Endodermal cell (in vitro differentiated cells): ENCODE data around the gene CLSTN1. TPM values are rescaled to one million over a fixed set of nuclear protein-coding genes. Genes with fewer than 3 reads are reported as not detected.
A peak's percentile ranks its signal among the peaks of the same experiment; 100 is the strongest.

Experiments used
- DNase-seq: peaks from one replicate; pipeline ENCODE4 v3.0.0-alpha.2; 2017
- H3K27ac ChIP-seq: 2 replicates; pipeline ENCODE4 v1.5.1; 2013; ENCODE audit warnings: mild to moderate bottlenecking, low read depth, low read length, moderate library complexity
- H3K27me3 ChIP-seq: 2 replicates; pipeline ENCODE4 v1.6.1; 2013; ENCODE audit warnings: mild to moderate bottlenecking, low read length, moderate library complexity; ENCODE audit not compliant: insufficient read depth, control insufficient read depth, poor library complexity, severe bottlenecking
- H3K36me3 ChIP-seq: 2 replicates; pipeline ENCODE4 v1.7.0; 2013; ENCODE audit warnings: mild to moderate bottlenecking, low read length, moderate library complexity; ENCODE audit not compliant: control insufficient read depth, insufficient read depth
- H3K4me1 ChIP-seq: one replicate; pipeline ENCODE4 v1.7.0; 2013; ENCODE audit warnings: low read length; ENCODE audit not compliant: control insufficient read depth, insufficient read depth
- H3K4me3 ChIP-seq: 2 replicates; pipeline ENCODE4 v1.5.1; 2013; ENCODE audit warnings: mild to moderate bottlenecking, low read length, moderate library complexity
- H3K9ac ChIP-seq: 2 replicates; pipeline ENCODE4 v1.6.1; 2013; ENCODE audit warnings: mild to moderate bottlenecking, low read length, moderate library complexity; ENCODE audit not compliant: poor library complexity, severe bottlenecking; ENCODE audit errors: extremely low read depth
- H3K9me3 ChIP-seq: 2 replicates; pipeline ENCODE4 v1.6.1; 2013; ENCODE audit warnings: mild to moderate bottlenecking, low read length, moderate library complexity; ENCODE audit not compliant: control insufficient read depth
- H3K27ac Mint-ChIP-seq: 2 replicates; pipeline ENCODE4 v1.8.0; 2020; ENCODE audit warnings: mixed read lengths
- H3K27me3 Mint-ChIP-seq: 2 replicates; pipeline ENCODE4 v1.8.0; 2021; ENCODE audit warnings: mild to moderate bottlenecking, mixed read lengths; ENCODE audit not compliant: insufficient read depth
- H3K36me3 Mint-ChIP-seq: 2 replicates; pipeline ENCODE4 v1.8.0; 2020; ENCODE audit warnings: low read depth, mixed read lengths
- H3K4me1 Mint-ChIP-seq: 2 replicates; pipeline ENCODE4 v1.8.0; 2020; ENCODE audit warnings: mixed read lengths
- H3K4me3 Mint-ChIP-seq: 2 replicates; pipeline ENCODE4 v1.8.0; 2020; ENCODE audit warnings: mild to moderate bottlenecking, moderate library complexity, mixed read lengths
- H3K9me3 Mint-ChIP-seq: 2 replicates; pipeline ENCODE4 v1.8.0; 2020; ENCODE audit warnings: mild to moderate bottlenecking, mixed read lengths
- WGBS, 2 experiments: methylation state at CpG; one replicate each; pipeline versions ENCODE4 v1.1.5 to v1.1.7; 2013; ENCODE audit warnings: missing lambda C conversion rate in 2 of 2, mixed read lengths in 1 of 2; ENCODE audit not compliant: insufficient coverage in 1 of 2, insufficient read length in 1 of 2; 5-methylcytosine and 5-hydroxymethylcytosine counted together
- total RNA-seq, 2 donors: library from RNA; stranded (reverse); fragmentation: NEBNext Ultra II Directional in 1 of 2; extraction: Animal tissue kit (Norgen Biotek cat#: 25700) in 1 of 2; gene quantifications; 2 replicates in 1 of 2; 3 replicates in 1 of 2; pipeline ENCODE4 v1.2.1, GENCODE V29; 2021
- TF ChIP-seq, protein P1 (sequence below): fragments of 200-600 bp; sonication (generic); conservative IDR thresholded peaks from 2 replicates; pipeline ENCODE4 v1.5.0; 2021; ENCODE audit warnings: antibody characterized with exemption, mild to moderate bottlenecking

The CLSTN1 gene
- total RNA-seq, 2 donors from 2014 or later: 96.6 to 116 TPM

DNA sequence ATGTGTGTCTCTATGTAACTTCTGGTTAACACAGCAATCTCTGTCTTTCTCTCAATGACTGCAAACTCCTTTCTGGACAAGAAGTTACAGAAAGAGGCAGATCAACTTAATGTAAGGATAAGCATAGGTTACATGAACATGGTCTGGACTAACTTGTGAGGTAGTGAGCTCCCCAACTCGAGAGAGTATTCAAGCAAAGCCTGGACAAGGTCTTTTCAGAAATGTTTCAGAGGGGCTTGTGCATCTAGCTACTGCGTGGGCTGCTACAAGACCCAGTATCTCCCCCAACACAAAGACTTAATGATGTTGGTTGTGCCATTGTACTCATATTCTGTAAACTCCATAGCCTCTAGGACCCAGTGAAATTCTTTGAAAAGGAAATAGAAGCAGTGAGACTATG, 23.5 kb upstream of the CLSTN1 start:
- TF ChIP-seq, protein P1, sequence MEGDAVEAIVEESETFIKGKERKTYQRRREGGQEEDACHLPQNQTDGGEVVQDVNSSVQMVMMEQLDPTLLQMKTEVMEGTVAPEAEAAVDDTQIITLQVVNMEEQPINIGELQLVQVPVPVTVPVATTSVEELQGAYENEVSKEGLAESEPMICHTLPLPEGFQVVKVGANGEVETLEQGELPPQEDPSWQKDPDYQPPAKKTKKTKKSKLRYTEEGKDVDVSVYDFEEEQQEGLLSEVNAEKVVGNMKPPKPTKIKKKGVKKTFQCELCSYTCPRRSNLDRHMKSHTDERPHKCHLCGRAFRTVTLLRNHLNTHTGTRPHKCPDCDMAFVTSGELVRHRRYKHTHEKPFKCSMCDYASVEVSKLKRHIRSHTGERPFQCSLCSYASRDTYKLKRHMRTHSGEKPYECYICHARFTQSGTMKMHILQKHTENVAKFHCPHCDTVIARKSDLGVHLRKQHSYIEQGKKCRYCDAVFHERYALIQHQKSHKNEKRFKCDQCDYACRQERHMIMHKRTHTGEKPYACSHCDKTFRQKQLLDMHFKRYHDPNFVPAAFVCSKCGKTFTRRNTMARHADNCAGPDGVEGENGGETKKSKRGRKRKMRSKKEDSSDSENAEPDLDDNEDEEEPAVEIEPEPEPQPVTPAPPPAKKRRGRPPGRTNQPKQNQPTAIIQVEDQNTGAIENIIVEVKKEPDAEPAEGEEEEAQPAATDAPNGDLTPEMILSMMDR: no peak
- Histone ChIP-seq H3K9me3 (no peaks in the 10 kb centered on the region), H3K36me3 (no peaks in the 10 kb centered on the region), H3K27ac (no peak overlapping the region), H3K9ac (no peak overlapping the region), H3K4me3 (no peak overlapping the region), H3K4me1 (peaks cover 12% of the 10 kb centered on the region), H3K27me3 (no peaks in the 10 kb centered on the region)
- no peaks in the 10 kb centered on the region for H3K36me3 Mint-ChIP-seq
- no peak overlapping the region for H3K27ac Mint-ChIP-seq
- 91 to 100% methylated on average over 1 to 2 of the region's 2 CpGs for WGBS, 2 experiments
- peaks cover 25% of the 10 kb centered on the region for H3K4me1 Mint-ChIP-seq
- no peak overlapping the region for H3K4me3 Mint-ChIP-seq
- DNase-seq: no peak
- H3K27me3 Mint-ChIP-seq: no peaks in the 10 kb centered on the region
- no peaks in the 10 kb centered on the region for H3K9me3 Mint-ChIP-seq

- no peak overlapping the region for H3K27ac Mint-ChIP-seq
- H3K4me3 Mint-ChIP-seq: no peak overlapping the region
- no peaks in the 10 kb centered on the region for H3K36me3 ChIP-seq
- H3K4me1 Mint-ChIP-seq: peaks cover 25% of the 10 kb centered on the region
- H3K27me3 Mint-ChIP-seq: no peaks in the 10 kb centered on the region
- no peak overlapping the region for H3K9ac ChIP-seq
- no peaks in the 10 kb centered on the region for H3K9me3 Mint-ChIP-seq
- peaks cover 12% of the 10 kb centered on the region for H3K4me1 ChIP-seq
- H3K4me3 ChIP-seq: no peak overlapping the region
- TF ChIP-seq, protein P1: no peak
- H3K27ac ChIP-seq: no peak overlapping the region
- peak; percentile 60 for DNase-seq
- H3K36me3 Mint-ChIP-seq: no peaks in the 10 kb centered on the region
- WGBS, 2 experiments: 59 to 71% methylated on average over 12 to 17 of the region's 17 CpGs
- H3K9me3 ChIP-seq: no peaks in the 10 kb centered on the region
- H3K27me3 ChIP-seq: no peaks in the 10 kb centered on the region
Measured at GRCh38 chr1:9846611-9847171, 22.9 kb upstream of the CLSTN1 start.

GRCh38 chr1:9845914-9846313, 22.1 kb upstream of the CLSTN1 start:
- H3K9me3 Mint-ChIP-seq: no peaks in the 10 kb centered on the region
- no peaks in the 10 kb centered on the region for H3K27me3 ChIP-seq

More at GRCh38 chr1:9845914-9846313, 22.1 kb upstream of the CLSTN1 start:
- Histone ChIP-seq H3K36me3 (no peaks in the 10 kb centered on the region), H3K9ac (no peak overlapping the region), H3K9me3 (no peaks in the 10 kb centered on the region), H3K4me1 (peaks cover 12% of the 10 kb centered on the region), H3K27ac (no peak overlapping the region), H3K4me3 (no peak overlapping the region)
- TF ChIP-seq, protein P1: no peak
- peaks cover 1% of the 10 kb centered on the region for H3K27me3 Mint-ChIP-seq
- peak; percentile 43 for DNase-seq
- H3K4me3 Mint-ChIP-seq: no peak overlapping the region
- no peaks in the 10 kb centered on the region for H3K36me3 Mint-ChIP-seq
- peaks cover 25% of the 10 kb centered on the region for H3K4me1 Mint-ChIP-seq
- WGBS, 2 experiments: 91 to 95% methylated on average over 2 to 9 of the region's 9 CpGs
- no peak overlapping the region for H3K27ac Mint-ChIP-seq
